Vagina (tissue), 2 donors: ENCODE data around the gene SSNA1. TPM values are rescaled to one million over a fixed set of nuclear protein-coding genes. Genes with fewer than 3 reads are reported as not detected.

Experiments used
- DNase-seq, 2 donors: peaks; one replicate each; pipeline ENCODE4 v3.0.0-alpha.2; 2017; ENCODE audit errors: extremely low spot score in 2 of 2
- H3K27ac ChIP-seq: fragments of 200-600 bp; sonication (generic); one replicate; pipeline ENCODE4 v1.5.1; 2019
- H3K27me3 ChIP-seq: fragments of 200-600 bp; sonication (generic); one replicate; pipeline ENCODE4 v1.5.1; 2019
- H3K36me3 ChIP-seq, 2 donors: fragments of 200-600 bp; sonication (generic); one replicate each; pipeline ENCODE4 v1.5.1; 2017 to 2019
- H3K4me1 ChIP-seq: fragments of 200-600 bp; sonication (generic); one replicate; pipeline ENCODE4 v1.5.1; 2019
- H3K4me3 ChIP-seq, 2 donors: fragments of 200-600 bp; sonication (generic); 1 replicate in 1 of 2; 2 replicates in 1 of 2; pipeline ENCODE4 v1.5.1; 2016 to 2019
- H3K9me3 ChIP-seq: fragments of 200-600 bp; sonication (generic); one replicate; pipeline ENCODE4 v1.5.1; 2019
- CTCF ChIP-seq, 3 experiments: fragments of 450-650 bp in 2 of 3; fragments of 200-600 bp in 1 of 3; sonication (generic) in 1 of 3; IDR thresholded peaks; one replicate each; pipeline ENCODE4 v1.5.1; 2017 to 2019; ENCODE audit warnings: antibody characterized with exemption in 3 of 3, mild to moderate bottlenecking in 2 of 3, moderate library complexity in 2 of 3
- POLR2A ChIP-seq, 2 donors: fragments of 450-650 bp; IDR thresholded peaks; one replicate each; pipeline ENCODE4 v1.6.1; 2017; ENCODE audit warnings: antibody characterized with exemption in 2 of 2, mild to moderate bottlenecking in 2 of 2, moderate library complexity in 2 of 2
- POLR2AphosphoS5 ChIP-seq, 2 donors: sonication (generic); formaldehyde crosslinking; IDR thresholded peaks; one replicate each; pipeline ENCODE4 v1.9.0; 2017; ENCODE audit warnings: antibody characterized with exemption in 2 of 2, mild to moderate bottlenecking in 2 of 2, low read depth in 1 of 2; ENCODE audit not compliant: insufficient read depth in 1 of 2
- intact Hi-C: fragments of 100-400 bp; cut with DNase I; formaldehyde crosslinking; loops from one replicate; pipeline ENCODE4 v1.15.1; 2023
- total RNA-seq: library from RNA; depleted of rRNA; stranded (reverse); fragments of >200 nt; gene quantifications from one replicate; pipeline ENCODE4 v1.2.3, GENCODE V29; 2016

SSNA1 gene
- total RNA-seq, 1 donor from 2014 or later = 49.8 TPM

GRCh38 chr9:137225699-137226331 is 37.3 kb downstream of the SSNA1 start:
- DNase-seq = no peak
- TF ChIP-seq POLR2AphosphoS5 (IDR thresholded peaks at IDR 0.05; ENCODE audit: insufficient read depth in 1 of 2, low read depth in 1 of 2) = no peak
- TF ChIP-seq POLR2A (IDR thresholded peaks at IDR 0.05) = no peak
- no peak for TF ChIP-seq CTCF (IDR thresholded peaks at IDR 0.05)
- H3K4me1 ChIP-seq = peaks cover 38% of the 10 kb centered on the region
- no peaks in the 10 kb centered on the region for H3K9me3 ChIP-seq
- peak overlapping the region in 1 of 2 donors; percentile 26 for H3K4me3 ChIP-seq
- H3K27me3 ChIP-seq = no peaks in the 10 kb centered on the region
- no peaks in the 10 kb centered on the region for H3K36me3 ChIP-seq
- intact Hi-C loops = loop anchor here (5.0 kb wide), 2 partner anchors 34 to 131 kb away; no protein-coding TSS in a partner anchor
- no peak overlapping the region for H3K27ac ChIP-seq

GRCh38 chr9:137226338-137227053 is 38.0 kb downstream of the SSNA1 start:
- intact Hi-C loops = loop anchor here (1.0 to 5.0 kb wide), 3 partner anchors 34 to 131 kb away; no protein-coding TSS in a partner anchor
- Histone ChIP-seq H3K36me3 (no peaks in the 10 kb centered on the region), H3K4me3 (peak overlapping the region in 1 of 2 donors; percentile 26), H3K27ac (no peak overlapping the region), H3K4me1 (peaks cover 32% of the 10 kb centered on the region), H3K27me3 (no peaks in the 10 kb centered on the region), H3K9me3 (no peaks in the 10 kb centered on the region)
- TF ChIP-seq CTCF (IDR thresholded peaks at IDR 0.05) (no peak), POLR2A (IDR thresholded peaks at IDR 0.05) (no peak), POLR2AphosphoS5 (IDR thresholded peaks at IDR 0.05; ENCODE audit: insufficient read depth in 1 of 2, low read depth in 1 of 2) (peak in 1 of 2 donors; percentile 13)
- no peak for DNase-seq

- Histone ChIP-seq H3K9me3 (no peaks in the 10 kb centered on the region), H3K27ac (no peak within 1 kb of the TSS), H3K4me1 (peaks cover 29% of the 10 kb centered on the region), H3K27me3 (no peaks in the 10 kb centered on the region), H3K4me3 (peak within 1 kb of the TSS in 1 of 2 donors; percentile 26), H3K36me3 (no peaks in the 10 kb centered on the region)
- TF ChIP-seq POLR2A (IDR thresholded peaks at IDR 0.05) (no peak), POLR2AphosphoS5 (IDR thresholded peaks at IDR 0.05; ENCODE audit: insufficient read depth in 1 of 2, low read depth in 1 of 2) (peak in 1 of 2 donors; percentile 23), CTCF (IDR thresholded peaks at IDR 0.05) (peak; percentile 57 to 76 (median 60))
- intact Hi-C loops = loop anchor here (1.0 to 5.0 kb wide), 3 partner anchors 35 to 130 kb away; no protein-coding TSS in a partner anchor
- no peak for DNase-seq
Observed at GRCh38 chr9:137227054-137227852, 38.8 kb downstream of the SSNA1 start, which contains the start of gene RNF224. Gene RNF224, plus strand, starts transcription at chr9:137227502. Its CDS starts 834 bp downstream, at chr9:137228336.

GRCh38 chr9:137227853-137228505 is 39.5 kb downstream of the SSNA1 start:
- no peak for DNase-seq
- TF ChIP-seq POLR2A (IDR thresholded peaks at IDR 0.05) (no peak), POLR2AphosphoS5 (IDR thresholded peaks at IDR 0.05; ENCODE audit: insufficient read depth in 1 of 2, low read depth in 1 of 2) (no peak), CTCF (IDR thresholded peaks at IDR 0.05) (no peak)
- no peaks in the 10 kb centered on the region for H3K36me3 ChIP-seq
- intact Hi-C loops = loop anchor here (1.0 to 5.0 kb wide), 3 partner anchors 36 to 129 kb away; no protein-coding TSS in a partner anchor
- no peak overlapping the region for H3K27ac ChIP-seq
- peaks cover 22% of the 10 kb centered on the region for H3K4me1 ChIP-seq
- no peak overlapping the region for H3K4me3 ChIP-seq
- H3K27me3 ChIP-seq = peaks cover 4% of the 10 kb centered on the region
- no peaks in the 10 kb centered on the region for H3K9me3 ChIP-seq
